HG03045 (cell line): ENCODE data around the gene ERMAP.
"Not testable (repeated sequence)": the region's sequence is repeated elsewhere in the genome, so short reads cannot be mapped to it uniquely, and the experiment has no call there.

Experiments
- ATAC-seq: cut with Tn5 transposase; IDR thresholded peaks from one replicate; pipeline ENCODE4 v1.9.1; 2021; ENCODE audit warnings: mild to moderate bottlenecking, moderate library complexity; ENCODE audit not compliant: unreplicated experiment

The ERMAP gene

DNA sequence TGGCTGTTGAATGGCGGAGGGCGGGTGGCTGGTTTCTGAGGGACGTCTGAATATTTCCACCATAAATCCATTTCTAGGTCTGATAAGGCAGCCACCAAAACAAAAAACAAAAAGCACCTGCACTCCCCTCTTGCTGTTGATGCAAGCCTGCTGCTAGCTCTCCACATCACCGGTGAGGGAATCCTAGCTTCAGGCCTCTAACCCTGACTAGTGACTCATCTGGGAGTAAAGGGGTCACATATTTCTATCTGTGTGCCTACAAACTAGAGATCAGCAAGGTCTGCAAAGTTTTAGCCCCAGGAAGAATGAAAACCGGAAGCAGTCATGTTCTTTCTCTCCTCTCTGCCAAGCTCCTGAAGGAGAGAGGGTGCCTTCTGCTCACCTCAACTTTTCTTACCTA is 10.3 kb upstream of the ERMAP start:
- no peak for ATAC-seq

GRCh38 chr1:42807056-42807668 is 9.8 kb upstream of the ERMAP start:
- ATAC-seq = no peak

- not testable (repeated sequence) for ATAC-seq
Observed at GRCh38 chr1:42814815-42815214, 2.1 kb upstream of the ERMAP start.

GRCh38 chr1:42815941-42816584 is 859 bp upstream of the ERMAP start:
- ATAC-seq = peak; percentile 4

DNA sequence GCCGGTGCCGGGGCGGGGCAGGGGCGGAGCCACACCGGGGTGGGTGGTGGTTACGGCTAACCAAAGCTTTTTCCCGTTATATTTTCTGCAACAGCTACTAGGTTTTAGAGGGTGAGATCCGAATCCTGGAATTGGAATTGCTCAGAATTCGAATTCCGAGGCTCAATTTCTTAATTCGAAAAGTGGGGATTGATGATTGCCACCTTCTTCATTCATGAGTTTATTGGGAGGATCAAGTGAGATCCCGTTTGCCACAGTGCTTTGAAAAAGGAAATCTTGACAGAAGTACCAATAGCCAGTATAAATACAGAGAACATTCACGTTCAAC is 482 bp downstream of the ERMAP start:
- no peak for ATAC-seq

DNA sequence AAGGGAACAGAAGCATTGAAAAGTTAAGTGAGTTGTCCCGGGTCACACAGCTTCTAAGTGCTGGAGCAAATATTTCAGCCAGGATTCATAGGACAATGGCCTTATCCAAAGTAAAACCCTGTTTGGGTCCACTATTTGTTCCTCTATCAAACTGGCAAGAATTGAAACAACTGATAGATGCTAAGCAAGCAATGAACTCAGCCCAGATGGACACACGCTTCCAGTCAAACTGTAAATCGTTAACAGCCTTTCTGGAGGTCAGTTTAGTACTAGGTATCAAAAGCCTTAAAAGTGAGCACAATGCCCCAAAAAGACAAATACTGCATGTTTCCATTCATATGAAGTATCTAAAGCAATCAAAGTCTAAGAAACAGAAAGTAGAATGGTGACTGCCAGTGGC is 1.1 kb downstream of the ERMAP start:
- ATAC-seq = no peak

GRCh38 chr1:42820813-42821212 is 3.9 kb downstream of the ERMAP start:
- ATAC-seq = no peak

DNA sequence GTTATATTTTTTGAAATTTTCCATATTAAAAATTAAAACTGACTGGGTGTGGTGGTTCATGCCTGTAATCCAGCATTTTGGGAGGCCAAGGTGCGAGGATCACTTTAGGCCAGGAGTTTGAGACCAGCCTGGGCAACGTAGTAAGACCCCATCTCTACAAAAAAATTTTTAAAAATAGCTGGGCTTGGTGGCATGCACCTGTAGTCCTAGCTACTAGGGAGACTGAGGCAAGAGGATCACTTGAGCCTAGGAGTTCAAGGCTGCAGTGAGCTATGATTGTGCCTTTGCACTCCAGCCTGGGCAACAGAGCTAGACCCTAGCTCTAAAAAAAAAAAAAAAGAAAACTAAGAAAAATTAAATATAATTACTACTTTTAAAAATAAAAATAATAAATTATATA is 4.8 kb downstream of the ERMAP start:
- no peak for ATAC-seq

- no peak for ATAC-seq
Observed at GRCh38 chr1:42822800-42823392, 6.0 kb downstream of the ERMAP start.

DNA sequence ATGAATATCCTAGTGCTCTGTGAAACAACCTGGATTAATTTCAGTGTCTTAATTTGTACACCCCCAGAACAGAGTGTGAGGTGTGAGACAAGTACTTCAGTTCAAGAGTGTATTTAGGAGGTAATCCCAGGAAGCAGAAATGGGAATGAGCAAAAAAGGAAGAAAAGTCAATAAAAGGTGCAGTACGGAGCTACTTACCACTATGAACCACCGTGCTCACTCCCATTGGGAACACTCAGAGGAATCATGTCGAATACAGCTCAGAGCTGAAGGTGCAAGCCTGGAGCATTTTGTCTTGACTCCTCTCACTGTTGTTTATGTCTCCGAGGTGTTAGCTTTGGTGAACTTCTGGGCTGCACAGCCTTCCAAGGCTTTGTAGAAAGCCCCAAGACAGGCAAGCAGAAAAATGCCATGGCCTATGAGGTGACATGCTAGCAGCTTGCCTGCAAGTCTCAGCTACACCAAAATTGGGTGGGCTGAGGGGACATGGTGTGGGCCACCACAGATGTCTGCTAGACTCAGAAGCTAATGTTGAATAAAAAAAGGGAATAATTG is 7.6 kb downstream of the ERMAP start:
- no peak for ATAC-seq

GRCh38 chr1:42825036-42825851 is 8.3 kb downstream of the ERMAP start:
- ATAC-seq = no peak

- ATAC-seq = no peak
Observed at GRCh38 chr1:42830631-42831030, 13.7 kb downstream of the ERMAP start.

- no peak for ATAC-seq
Observed at GRCh38 chr1:42831273-42831672, 14.4 kb downstream of the ERMAP start.

DNA sequence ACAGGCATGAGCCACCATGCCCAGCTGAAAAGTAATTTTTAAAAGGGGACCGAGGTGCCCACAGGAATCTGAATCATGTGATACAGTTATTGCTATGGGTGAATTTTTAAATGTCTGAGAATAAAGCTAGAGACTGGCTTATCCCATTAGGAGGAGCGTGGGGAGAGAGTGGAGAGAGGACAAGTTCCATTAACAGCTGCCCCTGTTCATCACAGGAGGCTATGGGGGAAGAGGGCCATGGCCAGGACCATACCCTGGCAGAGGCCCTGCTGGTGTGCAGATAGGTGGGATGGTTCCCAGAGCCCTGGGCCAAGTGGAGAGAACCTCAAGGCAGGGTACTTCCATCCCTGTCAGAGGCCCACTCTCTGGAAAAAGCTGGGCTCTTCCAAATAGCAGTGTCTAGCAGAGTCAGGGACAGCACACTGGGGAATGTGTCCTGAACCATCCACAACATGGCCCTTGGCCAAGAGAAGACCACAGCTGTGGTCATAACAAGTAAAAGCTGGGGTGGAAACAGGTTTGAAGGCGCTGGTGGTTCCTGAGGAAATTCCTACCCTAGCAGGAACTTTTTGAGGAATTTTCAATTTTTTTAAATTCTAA is 15.8 kb downstream of the ERMAP start:
- ATAC-seq = no peak

GRCh38 chr1:42833981-42834380 is 17.1 kb downstream of the ERMAP start:
- no peak for ATAC-seq

GRCh38 chr1:42834803-42835202 is 17.9 kb downstream of the ERMAP start:
- ATAC-seq = no peak

GRCh38 chr1:42835422-42835821 is 18.5 kb downstream of the ERMAP start:
- no peak for ATAC-seq

- ATAC-seq = no peak
Observed at GRCh38 chr1:42837709-42838108, 20.8 kb downstream of the ERMAP start.

DNA sequence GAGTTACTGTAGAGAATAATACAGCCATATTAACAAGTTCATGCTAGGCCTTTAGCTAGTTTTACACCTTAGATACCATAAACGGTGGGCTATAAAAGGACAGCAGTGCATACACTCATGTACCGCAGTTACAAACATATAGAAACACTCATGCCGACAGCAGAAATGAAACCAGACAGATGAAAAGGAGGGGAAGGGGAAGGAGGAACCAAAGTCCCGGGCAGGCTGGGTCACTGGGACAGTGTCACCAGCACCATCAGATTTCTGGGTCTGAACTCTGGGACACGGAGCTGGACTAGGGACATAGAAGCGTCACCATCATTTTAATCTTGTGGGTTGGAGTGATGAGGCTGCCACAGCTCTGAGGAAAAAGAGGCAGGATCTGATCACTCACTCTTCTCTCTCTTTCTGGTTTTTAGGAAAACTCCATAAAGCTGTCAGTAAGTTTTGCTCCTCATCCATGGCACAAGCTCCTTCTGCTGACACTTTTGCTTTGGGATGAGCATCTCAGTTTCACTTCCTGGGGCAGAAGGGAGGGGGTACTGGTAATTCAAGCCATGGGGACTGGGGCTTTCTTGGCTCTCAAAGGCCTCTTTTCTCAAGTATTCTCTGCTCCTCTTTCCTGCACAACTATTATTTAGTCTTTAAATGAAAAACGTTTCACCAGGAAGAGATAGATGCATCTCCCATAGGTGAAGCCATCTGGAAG is 21.7 kb downstream of the ERMAP start:
- no peak for ATAC-seq

DNA sequence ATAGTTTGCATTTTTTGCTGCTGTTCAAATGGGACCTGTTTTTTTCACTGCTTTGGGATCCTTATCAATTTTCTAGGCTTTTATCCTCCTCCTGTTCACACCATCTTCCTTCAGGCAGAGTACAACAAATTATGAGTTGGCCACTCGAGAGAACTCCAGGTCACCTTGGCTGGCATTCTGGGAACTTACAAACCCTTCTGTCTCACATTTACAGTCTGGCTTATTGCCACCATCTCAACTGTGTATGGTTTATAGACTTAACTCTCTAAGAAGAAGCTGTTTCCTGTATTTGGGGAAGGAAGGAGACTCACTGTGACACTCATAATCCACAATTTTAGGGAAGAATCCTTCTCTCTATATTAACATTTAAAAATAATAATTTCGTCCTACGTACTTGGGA is 24.1 kb downstream of the ERMAP start:
- no peak for ATAC-seq
